ENCODE data around the gene KBTBD6.
"Not testable (repeated sequence)": the region's sequence is repeated elsewhere in the genome, so short reads cannot be mapped to it uniquely, and the experiment has no call there.

Gene KBTBD6

GRCh38 chr13:41132512-41133152, at the start of gene KBTBD6:
Gene KBTBD6, minus strand, starts transcription at chr13:41132802. Its CDS starts 291 bp downstream, at chr13:41132511.
- peak; percentile 97 for DNase-seq (ENCODE audit: low spot score)
- peak; percentile 90 for FAIRE-seq

GRCh38 chr13:41182231-41182630, 49.6 kb upstream of the KBTBD6 start:
- FAIRE-seq = no peak
- no peak for DNase-seq (ENCODE audit: low spot score)

- no peak for FAIRE-seq
Observed at GRCh38 chr13:41179593-41180250, 47.1 kb upstream of the KBTBD6 start.

GRCh38 chr13:41178040-41178439, 45.4 kb upstream of the KBTBD6 start:
- FAIRE-seq = no peak
- no peak for DNase-seq (ENCODE audit: low spot score)

More at GRCh38 chr13:41179593-41180250, 47.1 kb upstream of the KBTBD6 start:
- no peak for DNase-seq (ENCODE audit: low spot score)

- no peak for FAIRE-seq
- DNase-seq (ENCODE audit: low spot score) = no peak
Observed at GRCh38 chr13:41177616-41178015, 45.0 kb upstream of the KBTBD6 start.

GRCh38 chr13:41175576-41175975, 43.0 kb upstream of the KBTBD6 start:
- FAIRE-seq; DNase-seq (ENCODE audit: low spot score): not testable (repeated sequence)

- DNase-seq (ENCODE audit: low spot score) (no peak), FAIRE-seq (no peak)
Observed at GRCh38 chr13:41162151-41162550, 29.5 kb upstream of the KBTBD6 start.

GRCh38 chr13:41159174-41159573, 26.6 kb upstream of the KBTBD6 start:
- no peak for FAIRE-seq
- no peak for DNase-seq (ENCODE audit: low spot score)

- FAIRE-seq = no peak
- DNase-seq (ENCODE audit: low spot score) = no peak
Observed at GRCh38 chr13:41157048-41157717, 24.6 kb upstream of the KBTBD6 start.

- FAIRE-seq (no peak), DNase-seq (ENCODE audit: low spot score) (no peak)
Observed at GRCh38 chr13:41156620-41157019, 24.0 kb upstream of the KBTBD6 start.

- DNase-seq (ENCODE audit: low spot score) (no peak), FAIRE-seq (no peak)
Observed at GRCh38 chr13:41154042-41154441, 21.4 kb upstream of the KBTBD6 start.

GRCh38 chr13:41152005-41152404, 19.4 kb upstream of the KBTBD6 start:
- FAIRE-seq = no peak
- no peak for DNase-seq (ENCODE audit: low spot score)

- FAIRE-seq = no peak
Observed at GRCh38 chr13:41150058-41150457, 17.5 kb upstream of the KBTBD6 start.

GRCh38 chr13:41148419-41149283, 16.0 kb upstream of the KBTBD6 start:
- no peak for FAIRE-seq
- DNase-seq (ENCODE audit: low spot score) = no peak

More at GRCh38 chr13:41150058-41150457, 17.5 kb upstream of the KBTBD6 start:
- DNase-seq (ENCODE audit: low spot score) = no peak

- FAIRE-seq (no peak), DNase-seq (ENCODE audit: low spot score) (no peak)
Observed at GRCh38 chr13:41145136-41145908, 12.7 kb upstream of the KBTBD6 start.

GRCh38 chr13:41144576-41144975, 12.0 kb upstream of the KBTBD6 start:
- DNase-seq (ENCODE audit: low spot score) = no peak
- no peak for FAIRE-seq

GRCh38 chr13:41139296-41139966, 6.8 kb upstream of the KBTBD6 start:
- FAIRE-seq = no peak
- no peak for DNase-seq (ENCODE audit: low spot score)

- FAIRE-seq = no peak
- DNase-seq (ENCODE audit: low spot score) = peak; percentile 41
Observed at GRCh38 chr13:41137951-41138350, 5.3 kb upstream of the KBTBD6 start.

GRCh38 chr13:41137241-41137640, 4.6 kb upstream of the KBTBD6 start:
- no peak for FAIRE-seq
- DNase-seq (ENCODE audit: low spot score) = no peak

- FAIRE-seq = no peak
- no peak for DNase-seq (ENCODE audit: low spot score)
Observed at GRCh38 chr13:41136396-41137031, 3.9 kb upstream of the KBTBD6 start.

Measured in RCC 7860 (cell line).